ENCODE data around the gene SGSM2. TPM values are rescaled to one million over a fixed set of nuclear protein-coding genes. Genes with fewer than 3 reads are reported as not detected.

Gene SGSM2
- polyA plus RNA-seq, 1 donor from 2014 or later: 222 TPM

GRCh38 chr17:2384439-2385127, 47.3 kb downstream of the SGSM2 start:
- Histone ChIP-seq H3K27ac (ENCODE audit: low read length) (no peak overlapping the region), H3K79me2 (replicated peaks; ENCODE audit: insufficient read depth, low read length) (peaks cover 2% of the 10 kb centered on the region), H3F3A (ENCODE audit: insufficient read depth, low read length, poor library complexity, severe bottlenecking) (no peaks in the 10 kb centered on the region), H3K4me3 (ENCODE audit: low read length) (no peak overlapping the region), H3K9me3 (ENCODE audit: low read length) (no peaks in the 10 kb centered on the region), H2AFZ (ENCODE audit: low read depth, low read length) (no peak overlapping the region), H4K20me1 (ENCODE audit: insufficient read depth) (peaks cover 4% of the 10 kb centered on the region), H3K9ac (ENCODE audit: low read length) (no peak overlapping the region), H3K9me2 (ENCODE audit: insufficient read depth, low read length) (no peaks in the 10 kb centered on the region), H3K4me2 (ENCODE audit: low read length) (no peak overlapping the region), H3K27me3 (ENCODE audit: insufficient read depth, low read depth, low read length) (no peaks in the 10 kb centered on the region), H3K36me3 (ENCODE audit: insufficient read depth, low read length) (no peaks in the 10 kb centered on the region)
- no peak for TF ChIP-seq EP300 (conservative IDR thresholded peaks at IDR 0.05; ENCODE audit: poor library complexity, severe bottlenecking)
- no peak for TF ChIP-seq EZH2 (IDR thresholded peaks at IDR 0.05; ENCODE audit: borderline replicate concordance, insufficient read depth, low read length, poor library complexity, severe bottlenecking)
- TF ChIP-seq POLR2AphosphoS5 (IDR thresholded peaks at IDR 0.05): no peak
- TF ChIP-seq CTCF (IDR thresholded peaks at IDR 0.05; ENCODE audit: poor library complexity, severe bottlenecking): no peak
- no peak for TF ChIP-seq MXI1 (conservative IDR thresholded peaks at IDR 0.05; ENCODE audit: poor library complexity, severe bottlenecking)
- no peak for TF ChIP-seq TAF1 (IDR thresholded peaks at IDR 0.05; ENCODE audit: low read depth)
- no peak for TF ChIP-seq RAD21 (conservative IDR thresholded peaks at IDR 0.05)
- no peak for TF ChIP-seq REST (IDR thresholded peaks at IDR 0.05; ENCODE audit: borderline replicate concordance)
- no peak for TF ChIP-seq SMC3 (conservative IDR thresholded peaks at IDR 0.05; ENCODE audit: poor library complexity)

GRCh38 chr17:2385240-2386210, 48.2 kb downstream of the SGSM2 start:
- Histone ChIP-seq H2AFZ (ENCODE audit: low read depth, low read length) (no peak overlapping the region), H3K27me3 (ENCODE audit: insufficient read depth, low read depth, low read length) (no peaks in the 10 kb centered on the region), H3K9ac (ENCODE audit: low read length) (no peak overlapping the region), H3K79me2 (replicated peaks; ENCODE audit: insufficient read depth, low read length) (peaks cover 7% of the 10 kb centered on the region), H3K4me3 (ENCODE audit: low read length) (no peak overlapping the region), H3K9me2 (ENCODE audit: insufficient read depth, low read length) (no peaks in the 10 kb centered on the region), H3K9me3 (ENCODE audit: low read length) (no peaks in the 10 kb centered on the region), H3K27ac (ENCODE audit: low read length) (no peak overlapping the region), H3F3A (ENCODE audit: insufficient read depth, low read length, poor library complexity, severe bottlenecking) (no peaks in the 10 kb centered on the region), H3K4me2 (ENCODE audit: low read length) (no peak overlapping the region), H4K20me1 (ENCODE audit: insufficient read depth) (peaks cover 4% of the 10 kb centered on the region), H3K36me3 (ENCODE audit: insufficient read depth, low read length) (no peaks in the 10 kb centered on the region)
- TF ChIP-seq POLR2AphosphoS5 (IDR thresholded peaks at IDR 0.05): no peak
- no peak for TF ChIP-seq EZH2 (IDR thresholded peaks at IDR 0.05; ENCODE audit: borderline replicate concordance, insufficient read depth, low read length, poor library complexity, severe bottlenecking)
- TF ChIP-seq TAF1 (IDR thresholded peaks at IDR 0.05; ENCODE audit: low read depth): no peak
- TF ChIP-seq SMC3 (conservative IDR thresholded peaks at IDR 0.05; ENCODE audit: poor library complexity): no peak
